ENCODE measurements around the gene NCOA6.
"Not testable (repeated sequence)": the region's sequence is repeated elsewhere in the genome, so short reads cannot be mapped to it uniquely, and the experiment has no call there.

Gene NCOA6

DNA sequence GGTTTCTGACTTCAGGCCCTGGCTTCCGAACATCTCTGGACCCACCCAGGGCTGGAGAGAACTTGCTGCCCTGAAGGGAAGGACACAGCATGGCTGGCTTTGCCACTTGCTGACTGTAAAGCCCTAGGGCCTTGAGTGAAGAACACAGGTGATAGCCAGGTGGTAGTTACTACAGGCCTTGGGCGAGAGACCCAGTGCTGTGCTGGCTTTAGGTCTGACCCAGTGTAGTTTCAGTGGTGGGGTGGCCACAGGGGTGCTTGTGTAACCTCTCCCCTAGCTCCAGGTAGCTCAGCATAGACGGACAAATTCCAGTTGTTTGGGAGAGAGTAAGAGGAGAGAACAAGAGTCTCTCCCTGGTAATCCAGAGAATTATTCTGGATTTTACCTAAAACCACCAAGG lies 27.1 kb downstream of the NCOA6 start:
- H3K27me3 ChIP-seq (ENCODE audit: low read depth, low read length): no peaks in the 10 kb centered on the region
- H3K27ac ChIP-seq (ENCODE audit: low read length): no peak overlapping the region

DNA sequence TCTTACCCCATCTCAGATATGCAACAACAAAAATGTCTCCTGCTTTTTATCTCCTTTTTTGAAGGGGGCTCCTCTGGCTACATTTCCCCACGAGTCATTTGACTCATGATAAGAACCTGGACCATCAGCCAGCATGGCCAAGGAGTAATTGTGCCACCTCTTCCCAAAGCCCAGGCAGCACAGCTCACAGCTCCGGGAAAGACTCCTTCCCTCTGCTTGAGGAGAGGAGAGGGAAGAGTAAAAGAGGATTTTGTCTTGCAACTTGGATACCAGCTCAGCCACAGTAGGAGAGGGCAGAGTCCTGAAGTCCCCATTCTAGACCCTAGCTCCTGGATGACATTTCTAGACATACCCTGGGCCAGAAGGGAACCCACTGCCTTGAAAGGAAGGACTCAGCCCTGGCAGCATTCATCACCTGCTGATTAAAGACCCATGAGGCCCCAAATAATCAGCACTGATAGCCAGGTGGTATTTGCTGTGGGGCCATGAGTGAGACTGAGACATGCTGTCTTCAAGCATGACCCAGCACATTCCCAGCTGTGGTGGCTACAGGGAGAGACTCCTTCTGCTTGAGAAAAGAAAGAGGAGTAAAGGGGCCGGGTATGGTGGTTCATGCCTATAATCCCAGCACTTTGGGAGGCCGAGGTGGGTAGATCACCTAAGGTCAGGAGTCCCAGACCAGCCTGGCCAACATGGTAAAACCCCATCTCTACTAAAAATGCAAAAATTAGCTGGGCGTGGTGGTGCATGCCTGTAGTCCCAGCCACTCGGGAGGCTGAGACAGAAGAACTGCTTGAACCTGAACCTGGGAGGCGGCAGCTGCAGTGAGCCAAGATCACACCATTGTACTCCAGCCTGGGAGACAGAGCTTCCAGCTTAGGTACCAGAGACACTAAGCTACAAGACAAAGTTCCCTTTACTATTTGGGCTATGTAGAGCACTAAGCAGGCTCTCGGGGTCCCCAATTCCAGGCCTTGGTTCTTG lies 28.1 kb downstream of the NCOA6 start:
- Histone ChIP-seq H3K4me1 (ENCODE audit: control insufficient read depth in 1 of 2, insufficient read depth in 2 of 2, low read length in 2 of 2) (peaks cover 0 to under 1% of the 10 kb centered on the region in 2 donors), H3K4me3 (ENCODE audit: low read depth in 1 of 2, low read length in 2 of 2) (no peak overlapping the region), H3K27ac (ENCODE audit: low read length) (no peak overlapping the region), H3K9me3 (ENCODE audit: control insufficient read depth in 1 of 2, low read length in 2 of 2) (no peaks in the 10 kb centered on the region), H3K27me3 (ENCODE audit: low read depth, low read length) (no peaks in the 10 kb centered on the region), H3K36me3 (ENCODE audit: control insufficient read depth in 1 of 2, insufficient read depth in 2 of 2, low read length in 2 of 2) (no peaks in the 10 kb centered on the region)

More for the DNA sequence above, 27.1 kb downstream of the NCOA6 start:
- no peaks in the 10 kb centered on the region for H3K36me3 ChIP-seq (ENCODE audit: control insufficient read depth in 1 of 2, insufficient read depth in 2 of 2, low read length in 2 of 2)
- no peak overlapping the region for H3K4me3 ChIP-seq (ENCODE audit: low read depth in 1 of 2, low read length in 2 of 2)
- H3K9me3 ChIP-seq (ENCODE audit: control insufficient read depth in 1 of 2, low read length in 2 of 2): no peaks in the 10 kb centered on the region
- H3K4me1 ChIP-seq (ENCODE audit: control insufficient read depth in 1 of 2, insufficient read depth in 2 of 2, low read length in 2 of 2): no peaks in the 10 kb centered on the region

- no peaks in the 10 kb centered on the region for H3K9me3 ChIP-seq (ENCODE audit: control insufficient read depth in 1 of 2, low read length in 2 of 2)
- peaks cover 0 to 12% of the 10 kb centered on the region in 2 donors for H3K36me3 ChIP-seq (ENCODE audit: control insufficient read depth in 1 of 2, insufficient read depth in 2 of 2, low read length in 2 of 2)
- no peaks in the 10 kb centered on the region for H3K27me3 ChIP-seq (ENCODE audit: low read depth, low read length)
- no peak overlapping the region for H3K4me3 ChIP-seq (ENCODE audit: low read depth in 1 of 2, low read length in 2 of 2)
- H3K4me1 ChIP-seq (ENCODE audit: control insufficient read depth in 1 of 2, insufficient read depth in 2 of 2, low read length in 2 of 2): peaks cover 0 to 8% of the 10 kb centered on the region in 2 donors
- H3K27ac ChIP-seq (ENCODE audit: low read length): no peak overlapping the region
Observed at GRCh38 chr20:34794006-34794585, 31.4 kb downstream of the NCOA6 start.

GRCh38 chr20:34792687-34793363 lies 32.6 kb downstream of the NCOA6 start:
- peaks cover 0 to 8% of the 10 kb centered on the region in 2 donors for H3K4me1 ChIP-seq (ENCODE audit: control insufficient read depth in 1 of 2, insufficient read depth in 2 of 2, low read length in 2 of 2)
- no peaks in the 10 kb centered on the region for H3K9me3 ChIP-seq (ENCODE audit: control insufficient read depth in 1 of 2, low read length in 2 of 2)
- no peak overlapping the region for H3K27ac ChIP-seq (ENCODE audit: low read length)
- H3K4me3 ChIP-seq (ENCODE audit: low read depth in 1 of 2, low read length in 2 of 2): no peak overlapping the region
- H3K27me3 ChIP-seq (ENCODE audit: low read depth, low read length): no peaks in the 10 kb centered on the region
- peaks cover 0 to 12% of the 10 kb centered on the region in 2 donors for H3K36me3 ChIP-seq (ENCODE audit: control insufficient read depth in 1 of 2, insufficient read depth in 2 of 2, low read length in 2 of 2)

DNA sequence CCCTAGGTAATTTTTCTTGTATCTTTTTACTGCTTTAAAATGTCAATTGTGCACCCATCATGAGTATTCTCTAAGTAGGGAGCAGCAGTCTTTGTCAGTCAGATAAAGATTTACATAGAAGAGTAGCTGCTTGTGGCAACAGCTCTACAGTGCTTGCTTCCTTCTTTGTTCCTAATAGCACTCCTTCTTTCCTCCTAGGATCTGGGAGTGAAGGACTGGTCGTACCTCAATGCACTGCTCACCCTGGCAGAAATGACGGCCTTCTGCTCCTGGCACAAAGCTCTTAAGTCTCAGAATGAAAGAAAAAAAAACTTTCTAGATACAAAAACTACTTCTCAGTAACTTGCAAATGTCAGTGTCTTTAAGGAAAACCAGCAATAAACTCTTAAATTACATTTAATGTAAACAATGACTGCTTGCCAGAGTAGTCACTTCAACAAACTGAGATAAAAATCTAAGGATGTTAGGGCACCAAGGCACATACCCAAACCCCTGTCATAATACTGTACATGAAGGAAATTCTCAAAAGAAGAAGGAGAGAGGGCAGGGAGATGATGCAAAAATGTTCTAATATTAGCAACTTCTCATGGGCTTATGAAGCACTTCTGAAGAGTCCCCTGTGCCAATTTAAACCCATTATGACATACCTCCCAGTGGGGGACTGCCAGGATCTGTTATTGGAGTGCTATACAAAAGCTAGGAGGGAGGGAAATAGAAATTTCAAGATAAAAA lies 34.0 kb downstream of the NCOA6 start:
- Histone ChIP-seq H3K27me3 (ENCODE audit: low read depth, low read length) (no peaks in the 10 kb centered on the region), H3K27ac (ENCODE audit: low read length) (no peak overlapping the region), H3K4me3 (ENCODE audit: low read depth in 1 of 2, low read length in 2 of 2) (no peak overlapping the region), H3K36me3 (ENCODE audit: control insufficient read depth in 1 of 2, insufficient read depth in 2 of 2, low read length in 2 of 2) (peaks cover 0 to 12% of the 10 kb centered on the region in 2 donors), H3K4me1 (ENCODE audit: control insufficient read depth in 1 of 2, insufficient read depth in 2 of 2, low read length in 2 of 2) (peaks cover 0 to 8% of the 10 kb centered on the region in 2 donors), H3K9me3 (ENCODE audit: control insufficient read depth in 1 of 2, low read length in 2 of 2) (no peaks in the 10 kb centered on the region)

- Histone ChIP-seq H3K27ac (ENCODE audit: low read length) (no peak overlapping the region), H3K4me3 (ENCODE audit: low read depth in 1 of 2, low read length in 2 of 2) (no peak overlapping the region), H3K4me1 (ENCODE audit: control insufficient read depth in 1 of 2, insufficient read depth in 2 of 2, low read length in 2 of 2) (no peaks in the 10 kb centered on the region), H3K9me3 (ENCODE audit: control insufficient read depth in 1 of 2, low read length in 2 of 2) (no peaks in the 10 kb centered on the region), H3K36me3 (ENCODE audit: control insufficient read depth in 1 of 2, insufficient read depth in 2 of 2, low read length in 2 of 2) (peaks cover 10 to 18% of the 10 kb centered on the region in 2 donors), H3K27me3 (ENCODE audit: low read depth, low read length) (no peaks in the 10 kb centered on the region)
Observed at GRCh38 chr20:34781220-34781619, 44.2 kb downstream of the NCOA6 start.

DNA sequence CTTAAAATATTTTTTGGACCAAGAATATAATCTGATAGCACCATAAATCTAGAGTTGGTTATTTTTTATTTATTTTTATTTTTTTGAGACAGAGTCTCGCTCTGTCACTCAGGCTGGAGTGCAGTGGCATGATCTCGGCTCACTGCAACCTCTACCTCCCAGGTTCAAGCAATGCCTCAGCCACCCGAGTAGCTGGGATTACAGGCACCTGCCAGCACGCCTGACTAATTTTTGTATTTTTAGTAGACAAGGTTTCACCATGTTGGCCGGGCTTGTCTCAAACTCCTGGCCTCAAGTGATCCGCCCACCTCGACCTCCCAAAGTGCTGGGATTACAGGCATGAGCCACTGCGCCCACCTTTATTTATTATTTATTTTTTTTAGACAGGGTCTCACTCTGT lies 45.2 kb downstream of the NCOA6 start:
- H3K4me3 ChIP-seq (ENCODE audit: low read depth in 1 of 2, low read length in 2 of 2); H3K27me3 ChIP-seq (ENCODE audit: low read depth, low read length); H3K27ac ChIP-seq (ENCODE audit: low read length); H3K4me1 ChIP-seq (ENCODE audit: control insufficient read depth in 1 of 2, insufficient read depth in 2 of 2, low read length in 2 of 2); H3K9me3 ChIP-seq (ENCODE audit: control insufficient read depth in 1 of 2, low read length in 2 of 2): not testable (repeated sequence)
- H3K36me3 ChIP-seq (ENCODE audit: control insufficient read depth in 1 of 2, insufficient read depth in 2 of 2, low read length in 2 of 2): peaks cover 16 to 25% of the 10 kb centered on the region in 2 donors

DNA sequence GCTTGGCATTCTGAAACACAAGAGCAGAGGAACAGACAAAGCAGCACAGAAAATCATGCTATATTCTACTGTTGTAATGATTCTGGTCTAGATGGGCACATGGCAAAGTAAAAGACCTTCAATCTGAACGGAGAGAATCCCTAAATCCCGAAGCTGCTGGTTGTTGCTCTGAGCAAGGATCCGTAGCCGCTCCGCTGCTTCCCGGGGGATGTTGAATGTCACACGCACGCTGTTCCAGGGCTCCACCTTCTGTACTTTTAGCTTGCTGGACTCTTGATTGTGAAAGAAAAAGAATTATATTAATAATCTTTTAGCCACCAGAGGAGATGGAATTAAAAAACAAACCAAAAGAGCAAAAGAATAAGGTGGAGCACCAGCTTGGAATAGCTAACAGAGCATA lies 49.3 kb downstream of the NCOA6 start:
- Histone ChIP-seq H3K4me1 (ENCODE audit: control insufficient read depth in 1 of 2, insufficient read depth in 2 of 2, low read length in 2 of 2) (no peaks in the 10 kb centered on the region), H3K27me3 (ENCODE audit: low read depth, low read length) (no peaks in the 10 kb centered on the region), H3K4me3 (ENCODE audit: low read depth in 1 of 2, low read length in 2 of 2) (no peak overlapping the region), H3K9me3 (ENCODE audit: control insufficient read depth in 1 of 2, low read length in 2 of 2) (no peaks in the 10 kb centered on the region), H3K36me3 (ENCODE audit: control insufficient read depth in 1 of 2, insufficient read depth in 2 of 2, low read length in 2 of 2) (peaks cover 33 to 38% of the 10 kb centered on the region in 2 donors), H3K27ac (ENCODE audit: low read length) (no peak overlapping the region)

DNA sequence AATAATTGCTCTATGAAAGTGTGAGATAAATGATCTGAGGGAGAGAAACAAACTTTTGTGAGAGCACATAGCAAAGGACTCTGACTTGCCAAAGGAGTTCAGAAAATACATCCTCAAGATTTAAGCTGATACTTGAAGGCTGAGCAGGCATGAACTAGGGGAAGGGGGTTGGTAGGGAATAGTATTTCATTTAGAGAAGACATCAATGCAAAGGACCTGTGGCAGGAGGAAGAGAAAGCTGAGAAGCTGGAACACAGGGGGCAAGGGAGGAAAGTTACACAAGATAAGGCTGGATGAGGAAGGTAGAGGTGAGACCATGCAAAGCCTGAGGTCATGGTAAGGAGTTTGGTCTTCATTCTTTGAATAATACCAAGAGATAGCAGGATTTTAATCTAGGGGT lies 50.6 kb downstream of the NCOA6 start:
- Histone ChIP-seq H3K4me1 (ENCODE audit: control insufficient read depth in 1 of 2, insufficient read depth in 2 of 2, low read length in 2 of 2) (no peaks in the 10 kb centered on the region), H3K4me3 (ENCODE audit: low read depth in 1 of 2, low read length in 2 of 2) (no peak overlapping the region), H3K27me3 (ENCODE audit: low read depth, low read length) (no peaks in the 10 kb centered on the region), H3K9me3 (ENCODE audit: control insufficient read depth in 1 of 2, low read length in 2 of 2) (no peaks in the 10 kb centered on the region), H3K36me3 (ENCODE audit: control insufficient read depth in 1 of 2, insufficient read depth in 2 of 2, low read length in 2 of 2) (peaks cover 30 to 35% of the 10 kb centered on the region in 2 donors), H3K27ac (ENCODE audit: low read length) (no peak overlapping the region)

- H3K9me3 ChIP-seq (ENCODE audit: control insufficient read depth in 1 of 2, low read length in 2 of 2): no peaks in the 10 kb centered on the region
- no peaks in the 10 kb centered on the region for H3K27me3 ChIP-seq (ENCODE audit: low read depth, low read length)
- no peak overlapping the region for H3K4me3 ChIP-seq (ENCODE audit: low read depth in 1 of 2, low read length in 2 of 2)
- H3K27ac ChIP-seq (ENCODE audit: low read length): no peak overlapping the region
- H3K36me3 ChIP-seq (ENCODE audit: control insufficient read depth in 1 of 2, insufficient read depth in 2 of 2, low read length in 2 of 2): peaks cover 30 to 31% of the 10 kb centered on the region in 2 donors
- H3K4me1 ChIP-seq (ENCODE audit: control insufficient read depth in 1 of 2, insufficient read depth in 2 of 2, low read length in 2 of 2): no peaks in the 10 kb centered on the region
Observed at GRCh38 chr20:34774449-34774848, 51.0 kb downstream of the NCOA6 start.

DNA sequence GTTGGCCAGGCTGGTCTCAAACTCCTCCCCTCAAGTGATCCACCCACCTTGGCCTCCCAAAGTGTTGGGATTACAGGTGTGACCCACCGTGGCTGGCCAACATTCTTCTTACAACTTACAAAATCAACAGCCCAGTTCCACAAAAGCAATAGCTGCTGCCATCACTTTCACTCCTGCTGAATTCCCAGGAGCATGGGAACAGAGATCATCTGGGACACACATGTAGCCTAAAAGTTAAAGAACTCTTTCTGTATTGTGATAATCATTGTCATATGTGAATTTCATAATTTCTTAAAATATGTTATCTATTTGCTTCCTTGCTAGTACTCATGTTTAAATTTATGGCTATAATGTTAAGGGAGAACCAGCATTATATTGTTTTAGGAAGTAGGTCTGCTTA lies 51.7 kb downstream of the NCOA6 start:
- no peaks in the 10 kb centered on the region for H3K9me3 ChIP-seq (ENCODE audit: control insufficient read depth in 1 of 2, low read length in 2 of 2)
- H3K4me1 ChIP-seq (ENCODE audit: control insufficient read depth in 1 of 2, insufficient read depth in 2 of 2, low read length in 2 of 2): no peaks in the 10 kb centered on the region
- H3K27me3 ChIP-seq (ENCODE audit: low read depth, low read length): no peaks in the 10 kb centered on the region
- no peak overlapping the region for H3K4me3 ChIP-seq (ENCODE audit: low read depth in 1 of 2, low read length in 2 of 2)
- H3K27ac ChIP-seq (ENCODE audit: low read length): no peak overlapping the region
- H3K36me3 ChIP-seq (ENCODE audit: control insufficient read depth in 1 of 2, insufficient read depth in 2 of 2, low read length in 2 of 2): peaks cover 30 to 31% of the 10 kb centered on the region in 2 donors

Measured in muscle layer of duodenum (tissue), 2 donors.